ENCODE data around the gene CHST11. TPM values are rescaled to one million over a fixed set of nuclear protein-coding genes. Genes with fewer than 3 reads are reported as not detected.

CHST11 gene
- total RNA-seq, 2 donors from 2014 or later: 4.6 to 14.5 TPM

- no peaks in the 10 kb centered on the region for H3K27me3 ChIP-seq
- ATAC-seq: no peak
Measured at GRCh38 chr12:104544836-104545235, 88.1 kb downstream of the CHST11 start.

GRCh38 chr12:104546575-104546974, 89.8 kb downstream of the CHST11 start:
- no peak for TF ChIP-seq POLR2A (IDR thresholded peaks at IDR 0.05)
- TF ChIP-seq CTCF (IDR thresholded peaks at IDR 0.05): no peak
- Histone ChIP-seq H3K27me3 (no peaks in the 10 kb centered on the region), H3K4me3 (no peak overlapping the region), H3K27ac (no peak overlapping the region), H3K36me3 (replicated peaks in 1 of 2; ENCODE audit: insufficient read depth in 1 of 2, low read depth in 2 of 2) (no peaks in the 10 kb centered on the region), H3K9me3 (no peaks in the 10 kb centered on the region), H3K4me1 (no peaks in the 10 kb centered on the region)
- intact Hi-C loops (cut with DNase I): no loop called here
- 52 to 73% methylated on average over 3 of the region's 3 CpGs for WGBS, 2 donors
- DNase-seq: peak in 1 of 4 donors; percentile 33
- no peak for ATAC-seq

More at GRCh38 chr12:104544836-104545235, 88.1 kb downstream of the CHST11 start:
- WGBS, 2 donors: 88 to 93% methylated on average over 5 of the region's 5 CpGs
- Histone ChIP-seq H3K36me3 (replicated peaks in 1 of 2; ENCODE audit: insufficient read depth in 1 of 2, low read depth in 2 of 2) (no peaks in the 10 kb centered on the region), H3K4me3 (no peak overlapping the region), H3K4me1 (no peaks in the 10 kb centered on the region), H3K27ac (no peak overlapping the region), H3K9me3 (no peaks in the 10 kb centered on the region)
- TF ChIP-seq POLR2A (IDR thresholded peaks at IDR 0.05) (no peak), CTCF (IDR thresholded peaks at IDR 0.05) (no peak)
- intact Hi-C loops (cut with DNase I): no loop called here
- DNase-seq: no peak

GRCh38 chr12:104547235-104547634, 90.5 kb downstream of the CHST11 start:
- H3K9me3 ChIP-seq: no peaks in the 10 kb centered on the region
- TF ChIP-seq POLR2A (IDR thresholded peaks at IDR 0.05) (no peak), CTCF (IDR thresholded peaks at IDR 0.05) (no peak)
- intact Hi-C loops (cut with DNase I): no loop called here
- H3K36me3 ChIP-seq (replicated peaks in 1 of 2; ENCODE audit: insufficient read depth in 1 of 2, low read depth in 2 of 2): no peaks in the 10 kb centered on the region
- H3K27ac ChIP-seq: no peak overlapping the region
- no peaks in the 10 kb centered on the region for H3K27me3 ChIP-seq
- 86 to 87% methylated on average over 9 of the region's 9 CpGs for WGBS, 2 donors
- no peak overlapping the region for H3K4me3 ChIP-seq
- H3K4me1 ChIP-seq: no peaks in the 10 kb centered on the region
- no peak for DNase-seq
- ATAC-seq: no peak

- no peak for DNase-seq
Measured at GRCh38 chr12:104549815-104550480, 93.2 kb downstream of the CHST11 start.

More at GRCh38 chr12:104549815-104550480, 93.2 kb downstream of the CHST11 start:
- Histone ChIP-seq H3K27ac (no peak overlapping the region), H3K4me3 (no peak overlapping the region), H3K36me3 (replicated peaks in 1 of 2; ENCODE audit: insufficient read depth in 1 of 2, low read depth in 2 of 2) (no peaks in the 10 kb centered on the region), H3K27me3 (no peaks in the 10 kb centered on the region), H3K9me3 (no peaks in the 10 kb centered on the region), H3K4me1 (no peaks in the 10 kb centered on the region)
- ATAC-seq: no peak
- 82 to 86% methylated on average over 9 of the region's 9 CpGs for WGBS, 2 donors
- no peak for TF ChIP-seq CTCF (IDR thresholded peaks at IDR 0.05)
- TF ChIP-seq POLR2A (IDR thresholded peaks at IDR 0.05): no peak
- intact Hi-C loops (cut with DNase I): no loop called here
